Left lung (tissue), 10 donors: ENCODE results near the gene CLCA1. TPM values are rescaled to one million over a fixed set of nuclear protein-coding genes. Genes with fewer than 3 reads are reported as not detected.

Experiments
- ATAC-seq: fragments of 200-7000 bp; cut with Tn5 transposase; one replicate; pipeline ENCODE4 v1.9.1; 2020; ENCODE audit warnings: moderate library complexity
- DNase-seq, 4 donors: peaks; one replicate each; pipeline ENCODE4 v3.0.0-alpha.2; 2013 to 2020
- H3K27ac ChIP-seq, 2 donors: fragments of 200-600 bp; sonication (generic) in 1 of 2; one replicate each; pipeline versions ENCODE4 v1.5.0 to v1.8.0; 2020 to 2021
- H3K27me3 ChIP-seq, 2 donors: fragments of 200-600 bp; sonication (generic) in 1 of 2; one replicate each; pipeline versions ENCODE4 v1.5.0 to v1.8.0; 2020 to 2021
- H3K36me3 ChIP-seq, 2 donors: fragments of 200-600 bp; sonication (generic) in 1 of 2; one replicate each; pipeline versions ENCODE4 v1.5.0 to v1.8.0; 2020 to 2021
- H3K4me1 ChIP-seq, 2 donors: fragments of 200-600 bp; one replicate each; pipeline ENCODE4 v1.8.0; 2021
- H3K4me3 ChIP-seq, 2 donors: fragments of 200-600 bp; sonication (generic) in 1 of 2; one replicate each; pipeline versions ENCODE4 v1.5.0 to v1.8.0; 2020 to 2021; ENCODE audit warnings: mild to moderate bottlenecking in 1 of 2
- H3K9me3 ChIP-seq, 2 donors: fragments of 200-600 bp; sonication (generic) in 1 of 2; one replicate each; pipeline versions ENCODE4 v1.5.0 to v1.8.0; 2020 to 2021
- CTCF ChIP-seq, 2 donors: fragments of 200-600 bp; sonication (generic) in 1 of 2; IDR thresholded peaks; one replicate each; pipeline versions ENCODE4 v1.5.0 to v1.8.0; 2021; ENCODE audit warnings: antibody characterized with exemption in 2 of 2
- intact Hi-C, 2 donors: fragments of 100-400 bp; cut with DNase I; formaldehyde crosslinking; loops; one replicate each; pipeline versions ENCODE4 v1.11.2 to v1.14.2; 2022
- polyA plus RNA-seq, 6 donors: library from polyadenylated mRNA; unstranded; fragments of 120-200 nt; gene quantifications; one replicate each; pipeline ENCODE4 v1.2.1, GENCODE V29; 2013; ENCODE audit not compliant: insufficient read length in 6 of 6
- total RNA-seq, 2 donors: library from RNA; stranded (reverse); fragmentation: NEBNext Ultra II Directional; extraction: Animal tissue kit (Norgen Biotek cat#: 25700); gene quantifications; one replicate each; pipeline ENCODE4 v1.2.1, GENCODE V29; 2021
- donor health status: DM: no; HTN: yes; CAD: no.
- donor health status: DM: no; HTN: no; CAD: no.

Gene CLCA1
- total and polyA plus RNA-seq, 8 donors = not detected

GRCh38 chr1:86487811-86488141, 19.0 kb downstream of the CLCA1 start:
- intact Hi-C loops = no loop called here
- Histone ChIP-seq H3K4me3 (no peak overlapping the region), H3K27ac (no peak overlapping the region), H3K9me3 (no peaks in the 10 kb centered on the region), H3K4me1 (no peaks in the 10 kb centered on the region), H3K36me3 (no peaks in the 10 kb centered on the region), H3K27me3 (no peaks in the 10 kb centered on the region)
- TF ChIP-seq CTCF (IDR thresholded peaks at IDR 0.05) = no peak
- DNase-seq (no peak), ATAC-seq (no peak)

GRCh38 chr1:86489242-86489878, 20.6 kb downstream of the CLCA1 start:
- intact Hi-C loops = no loop called here
- no peak for ATAC-seq

DNA sequence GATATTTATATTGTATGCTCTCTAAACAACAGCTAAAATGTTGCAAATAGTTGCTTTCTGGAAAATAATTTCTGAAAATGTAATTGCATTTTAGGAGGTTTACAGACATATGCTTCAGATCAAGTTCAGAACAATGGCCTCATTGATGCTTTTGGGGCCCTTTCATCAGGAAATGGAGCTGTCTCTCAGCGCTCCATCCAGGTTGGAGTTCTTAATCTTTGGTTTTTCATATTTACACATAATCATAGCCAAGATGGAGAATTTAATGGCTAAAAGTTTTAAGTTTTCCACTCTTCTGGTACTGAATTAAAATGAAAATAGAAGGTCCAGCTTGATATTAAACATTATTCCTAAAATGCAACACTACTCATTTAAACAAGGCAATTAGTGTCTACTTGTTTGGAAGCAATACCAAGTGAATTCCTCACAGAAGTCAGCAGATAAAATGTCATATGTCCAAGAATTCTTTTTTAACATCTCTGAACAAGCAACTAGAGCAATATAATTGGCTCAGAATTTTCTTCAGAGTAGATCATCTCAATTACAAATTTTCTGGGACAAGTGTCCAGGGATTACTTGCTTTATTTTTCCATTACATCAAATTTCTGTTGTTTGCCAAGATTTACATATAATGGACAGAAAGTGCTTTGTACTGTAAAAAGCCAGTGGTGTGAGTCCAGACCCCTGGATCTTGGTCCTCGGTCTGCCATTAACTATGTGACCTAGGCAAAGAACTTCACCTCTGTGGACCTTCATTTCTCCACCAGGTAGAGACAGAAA, 22.6 kb downstream of the CLCA1 start:
- Histone ChIP-seq H3K4me1 (no peaks in the 10 kb centered on the region), H3K36me3 (no peaks in the 10 kb centered on the region), H3K27ac (no peak overlapping the region), H3K9me3 (no peaks in the 10 kb centered on the region), H3K4me3 (no peak overlapping the region), H3K27me3 (no peaks in the 10 kb centered on the region)
- DNase-seq (no peak), ATAC-seq (no peak)
- TF ChIP-seq CTCF (IDR thresholded peaks at IDR 0.05) = no peak
- intact Hi-C loops = no loop called here

More at GRCh38 chr1:86489242-86489878, 20.6 kb downstream of the CLCA1 start:
- Histone ChIP-seq H3K4me3 (no peak overlapping the region), H3K27ac (no peak overlapping the region), H3K9me3 (no peaks in the 10 kb centered on the region), H3K4me1 (no peaks in the 10 kb centered on the region), H3K27me3 (no peaks in the 10 kb centered on the region), H3K36me3 (no peaks in the 10 kb centered on the region)
- TF ChIP-seq CTCF (IDR thresholded peaks at IDR 0.05) = no peak
- DNase-seq = no peak

GRCh38 chr1:86498281-86498680, 29.6 kb downstream of the CLCA1 start:
- Histone ChIP-seq H3K4me1 (peaks cover 0 to 11% of the 10 kb centered on the region in 2 donors), H3K4me3 (no peak overlapping the region), H3K36me3 (no peaks in the 10 kb centered on the region), H3K27ac (no peak overlapping the region), H3K27me3 (no peaks in the 10 kb centered on the region), H3K9me3 (no peaks in the 10 kb centered on the region)
- TF ChIP-seq CTCF (IDR thresholded peaks at IDR 0.05) = no peak
- intact Hi-C loops = no loop called here
- ATAC-seq (no peak), DNase-seq (no peak)

- Histone ChIP-seq H3K36me3 (no peaks in the 10 kb centered on the region), H3K4me1 (peaks cover 0 to 23% of the 10 kb centered on the region in 2 donors), H3K27me3 (no peaks in the 10 kb centered on the region), H3K27ac (no peak overlapping the region), H3K4me3 (no peak overlapping the region), H3K9me3 (no peaks in the 10 kb centered on the region)
- peak; percentile 69 to 82 for TF ChIP-seq CTCF (IDR thresholded peaks at IDR 0.05)
- DNase-seq (no peak), ATAC-seq (peak; percentile 27)
- intact Hi-C loops = loop anchor here in 1 of 2 donors (10.0 kb wide), 1 partner anchor 125 kb away; no protein-coding TSS in a partner anchor
Measured at GRCh38 chr1:86499987-86500593, 31.4 kb downstream of the CLCA1 start.
